GM13977 (cell line): Measurements from ENCODE around the gene UBR4.
"Not testable (repeated sequence)": the region's sequence is repeated elsewhere in the genome, so short reads cannot be mapped to it uniquely, and the experiment has no call there.

Experiments used
- DNase-seq: peaks from one replicate; pipeline ENCODE4 v3.0.0; 2012; ENCODE audit warnings: low spot score
- in situ Hi-C: fragments of 300-500 bp; cut with MboI; formaldehyde crosslinking; loops from one replicate; pipeline ENCODE4 v1.12.0; 2022; ENCODE audit warnings: low sequenced_read_pairs, low pct_unique_long_range_greater_than_20kb, mixed read lengths, inconsistent platforms; ENCODE audit not compliant: unreplicated experiment
- TF ChIP-seq, protein P1 (sequence below): IDR thresholded peaks from 2 replicates; pipeline ENCODE4 v1.5.1; 2012; ENCODE audit warnings: mild to moderate bottlenecking, control low read depth; ENCODE audit not compliant: insufficient read depth; ENCODE audit errors: extremely low read depth, missing control alignments

Gene UBR4

DNA sequence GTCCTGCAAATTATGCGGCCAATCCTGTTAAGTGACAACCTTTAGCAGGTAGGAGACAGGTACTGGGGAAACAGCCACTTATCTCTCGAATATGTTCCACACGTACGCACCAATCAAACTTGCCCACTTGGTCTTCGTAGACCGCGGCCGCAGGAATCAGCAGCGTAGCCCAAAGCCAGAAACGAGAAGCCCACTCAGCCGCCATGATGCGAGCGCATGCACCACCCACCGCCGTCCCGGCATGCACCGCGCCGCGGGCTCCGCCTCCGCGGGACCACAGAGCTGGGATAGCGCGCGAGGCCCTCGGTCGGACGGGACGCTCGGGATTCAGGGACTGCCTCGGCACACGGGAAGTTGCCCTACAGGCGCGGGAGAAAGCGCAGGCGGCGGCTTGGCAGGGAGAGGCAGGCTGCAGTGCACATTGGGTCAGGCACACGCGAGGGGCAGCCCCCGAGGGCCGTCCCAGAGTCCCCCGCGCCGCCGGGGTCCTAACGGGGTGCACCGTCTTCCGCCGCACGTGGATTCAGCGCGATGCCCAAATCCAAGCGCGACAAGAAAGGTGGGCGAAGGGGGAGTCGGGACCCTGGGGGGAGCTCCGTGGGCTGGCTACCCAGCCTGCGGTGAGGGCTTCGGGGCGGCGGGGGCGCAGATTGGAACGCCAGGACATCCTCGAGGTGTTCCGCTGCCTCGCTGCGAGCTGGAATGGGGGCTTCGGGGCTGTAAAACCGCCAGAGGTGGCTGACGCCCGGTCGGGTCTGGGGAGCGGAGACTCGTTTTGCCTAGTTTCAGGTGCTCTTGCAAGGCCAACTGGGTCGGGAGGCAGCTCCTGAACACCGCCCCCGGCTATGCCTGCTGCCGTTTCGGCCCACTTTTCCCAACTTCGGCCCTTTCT is 41.5 kb upstream of the UBR4 start, which contains the start of the genes EMC1 and MRTO4:
Gene EMC1, minus strand, starts transcription at position 220 of the 892 bp plus-strand sequence. Its CDS starts 15 bp downstream, at position 205.
Gene MRTO4, plus strand, starts transcription at position 501 of the 892 bp plus-strand sequence. Its CDS starts 31 bp downstream, at position 532.
- DNase-seq: peak; percentile 95
- TF ChIP-seq, protein P1, sequence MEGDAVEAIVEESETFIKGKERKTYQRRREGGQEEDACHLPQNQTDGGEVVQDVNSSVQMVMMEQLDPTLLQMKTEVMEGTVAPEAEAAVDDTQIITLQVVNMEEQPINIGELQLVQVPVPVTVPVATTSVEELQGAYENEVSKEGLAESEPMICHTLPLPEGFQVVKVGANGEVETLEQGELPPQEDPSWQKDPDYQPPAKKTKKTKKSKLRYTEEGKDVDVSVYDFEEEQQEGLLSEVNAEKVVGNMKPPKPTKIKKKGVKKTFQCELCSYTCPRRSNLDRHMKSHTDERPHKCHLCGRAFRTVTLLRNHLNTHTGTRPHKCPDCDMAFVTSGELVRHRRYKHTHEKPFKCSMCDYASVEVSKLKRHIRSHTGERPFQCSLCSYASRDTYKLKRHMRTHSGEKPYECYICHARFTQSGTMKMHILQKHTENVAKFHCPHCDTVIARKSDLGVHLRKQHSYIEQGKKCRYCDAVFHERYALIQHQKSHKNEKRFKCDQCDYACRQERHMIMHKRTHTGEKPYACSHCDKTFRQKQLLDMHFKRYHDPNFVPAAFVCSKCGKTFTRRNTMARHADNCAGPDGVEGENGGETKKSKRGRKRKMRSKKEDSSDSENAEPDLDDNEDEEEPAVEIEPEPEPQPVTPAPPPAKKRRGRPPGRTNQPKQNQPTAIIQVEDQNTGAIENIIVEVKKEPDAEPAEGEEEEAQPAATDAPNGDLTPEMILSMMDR: no peak
- in situ Hi-C loops: no loop called here

DNA sequence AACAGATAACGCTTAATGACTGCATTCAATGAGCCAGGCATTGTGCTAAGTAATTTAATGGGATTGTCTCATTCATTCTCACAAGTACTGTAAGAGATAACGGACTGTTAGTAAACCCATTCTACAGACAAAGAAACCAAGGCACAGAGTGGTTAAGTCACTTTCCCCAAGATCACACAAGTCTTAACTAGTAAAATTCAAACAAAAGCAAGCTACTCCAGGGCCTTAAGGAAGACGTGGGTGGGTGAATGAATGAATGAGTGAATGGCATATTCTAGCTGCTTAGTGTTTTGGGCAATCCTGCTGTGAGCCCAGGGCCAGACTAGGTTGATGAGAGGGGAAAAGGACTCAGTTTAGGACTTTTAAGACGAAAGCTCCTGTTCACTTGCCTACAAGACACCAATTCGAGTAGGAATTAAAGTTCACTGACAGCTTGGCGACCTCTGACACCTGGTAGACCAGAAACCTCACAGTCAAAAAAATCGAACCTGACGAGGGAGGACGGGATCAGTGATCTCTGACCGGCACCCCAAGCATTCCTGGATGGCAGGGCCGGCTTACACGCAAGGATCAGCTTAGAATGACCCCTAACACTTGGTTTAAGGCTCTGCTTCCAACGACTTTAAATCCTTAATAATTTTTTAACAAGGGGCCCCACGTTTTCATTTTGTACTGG is 40.7 kb upstream of the UBR4 start:
- in situ Hi-C loops: no loop called here
- TF ChIP-seq, protein P1: no peak

DNA sequence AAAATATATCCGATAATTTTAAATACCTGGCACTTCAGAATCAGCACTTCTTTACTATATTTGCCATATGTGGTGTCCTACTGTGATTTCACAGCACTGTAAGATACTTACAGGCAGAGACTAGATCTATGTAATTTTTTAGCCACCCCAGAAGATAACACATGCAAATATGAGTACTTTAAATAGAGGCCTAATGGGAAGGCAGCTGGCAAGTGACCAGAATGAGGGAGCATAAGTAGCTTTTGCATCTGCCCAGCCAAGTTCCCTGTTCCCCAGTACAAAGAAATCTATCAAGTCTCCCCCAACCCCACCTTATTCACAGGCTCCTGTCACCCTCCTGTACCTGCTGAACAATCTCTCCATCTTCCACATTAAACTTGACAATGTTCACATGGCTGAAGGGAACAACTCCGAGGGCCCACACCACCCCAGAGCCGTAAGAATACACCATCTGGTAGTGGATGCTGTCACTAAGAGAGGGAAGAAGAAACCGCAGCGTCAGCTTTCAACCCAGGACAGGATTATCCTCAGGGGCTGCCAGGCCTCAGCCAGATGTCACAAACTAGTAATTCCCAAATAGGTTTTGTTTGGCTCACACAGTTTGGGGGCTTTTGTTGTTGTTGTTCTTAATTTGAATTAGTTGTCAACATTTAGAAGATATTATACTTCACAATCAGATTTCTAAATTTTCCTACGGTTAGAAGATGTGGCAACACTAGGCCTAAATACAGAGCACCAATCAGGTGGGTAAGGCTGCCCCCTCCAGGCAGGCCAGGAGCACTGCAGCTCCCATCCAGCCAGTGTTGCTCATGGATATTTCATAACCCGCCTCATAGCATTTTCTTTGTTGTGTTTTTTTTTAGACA is 30.8 kb upstream of the UBR4 start:
- TF ChIP-seq, protein P1: peak; percentile 96
- in situ Hi-C loops: no loop called here
- DNase-seq: peak; percentile 79

More for the DNA sequence above, 40.7 kb upstream of the UBR4 start:
- DNase-seq: no peak

DNA sequence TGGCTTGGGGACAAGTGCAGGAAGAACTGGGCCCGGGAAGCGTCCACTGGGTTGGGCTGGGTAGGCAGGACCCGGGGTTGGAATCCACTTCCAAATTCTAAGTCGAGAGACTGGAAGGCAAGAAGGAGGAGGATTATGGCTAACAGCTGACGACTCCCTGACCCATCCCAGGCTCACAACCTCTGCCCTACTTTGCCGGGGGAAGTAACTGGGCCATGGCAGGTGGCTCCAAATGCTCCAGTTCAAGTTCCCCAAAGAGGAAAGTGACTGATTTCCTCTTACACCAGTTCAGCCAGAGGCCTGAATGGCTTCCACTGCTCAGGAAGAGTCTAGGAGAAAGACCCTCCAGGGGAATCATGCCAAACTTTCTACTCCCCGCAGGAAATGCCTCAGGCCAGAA is 29.8 kb upstream of the UBR4 start:
- DNase-seq: no peak
- TF ChIP-seq, protein P1: no peak
- in situ Hi-C loops: no loop called here

DNA sequence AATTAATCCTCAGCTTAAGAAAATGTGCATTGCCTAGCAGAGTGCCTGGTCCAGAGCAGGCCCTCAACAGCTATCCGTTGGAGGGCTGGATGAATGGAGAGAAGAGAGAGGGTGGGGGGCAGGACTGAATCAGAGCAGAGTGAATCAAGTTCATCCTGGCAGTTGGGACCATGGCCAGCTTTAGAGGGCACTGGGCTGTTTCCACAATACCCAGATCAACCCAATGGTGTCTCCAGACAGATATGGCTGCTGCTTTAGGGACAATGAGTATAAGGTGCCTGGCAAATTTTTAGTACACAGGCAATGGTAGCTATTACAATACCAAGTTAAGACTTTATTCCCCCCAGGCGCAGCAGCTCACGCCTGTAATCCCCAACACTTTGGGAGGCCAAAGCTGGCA is 24.2 kb upstream of the UBR4 start:
- in situ Hi-C loops: no loop called here
- TF ChIP-seq, protein P1: no peak
- no peak for DNase-seq

DNA sequence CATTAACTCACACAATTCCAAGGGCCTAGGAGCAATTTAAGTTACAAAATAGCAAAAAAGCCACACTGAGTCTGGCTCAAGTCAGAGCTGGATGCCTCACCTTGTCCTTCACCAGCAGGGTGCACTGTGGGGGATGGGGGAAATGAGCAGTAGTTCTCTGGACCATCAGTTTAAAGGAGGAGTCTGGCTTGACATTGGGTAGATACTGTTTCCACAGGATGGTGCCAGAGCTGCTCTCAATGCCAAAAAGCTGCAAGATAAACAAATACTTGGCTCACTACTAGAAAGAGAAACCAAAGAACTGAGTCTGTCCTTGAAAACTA is 22.4 kb upstream of the UBR4 start:
- TF ChIP-seq, protein P1: no peak
- in situ Hi-C loops: no loop called here
- no peak for DNase-seq

DNA sequence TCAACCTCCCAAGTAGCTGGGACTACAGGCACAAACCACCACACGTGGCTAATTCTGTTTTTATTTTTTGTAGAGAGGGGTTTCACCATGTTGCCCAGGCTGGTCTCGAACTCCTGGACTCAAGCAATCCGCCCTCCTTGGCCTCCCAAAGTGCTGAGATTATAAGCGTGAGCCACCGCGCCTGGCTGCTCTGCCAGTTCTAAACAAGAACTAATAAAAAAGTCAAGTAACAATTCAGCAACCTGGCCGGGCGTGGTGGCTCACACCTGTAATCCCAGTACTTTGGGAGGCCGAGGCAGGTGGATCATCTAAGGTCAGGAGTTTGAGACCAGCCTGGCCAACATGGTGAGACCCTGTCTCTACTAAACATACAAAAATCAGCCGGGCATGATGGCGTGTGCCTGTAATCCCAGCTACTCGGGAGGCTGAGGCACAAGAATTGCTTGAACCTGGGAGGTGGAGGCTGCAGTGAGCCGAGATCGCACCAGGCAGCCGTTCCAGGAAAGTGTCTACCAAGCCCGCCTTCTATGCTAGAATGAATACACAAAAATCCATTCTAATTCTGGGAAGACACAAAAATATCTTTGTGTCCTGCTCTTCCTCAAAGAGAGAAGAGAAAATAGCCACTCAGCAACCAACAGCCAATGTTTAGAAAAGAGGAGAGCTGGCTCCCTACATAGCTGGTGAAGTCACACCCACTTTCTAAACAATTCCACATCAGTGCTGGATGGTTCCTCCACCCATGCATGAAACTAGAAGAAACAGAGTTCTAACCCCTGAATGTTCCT is 21.9 kb upstream of the UBR4 start:
- in situ Hi-C loops, DNase-seq: not testable (repeated sequence)
